ENCODE data around the gene SZT2.

- TF ChIP-seq CTCF (IDR thresholded peaks at IDR 0.05) (no peak), POLR2A (IDR thresholded peaks at IDR 0.05) (no peak)
Measured at GRCh38 chr1:43382027-43382779, 7.5 kb upstream of the SZT2 start.

Measured in right lobe of liver (tissue), 4 donors.